Kidney (tissue), 14 donors: ENCODE data around the gene PVALB. TPM values are rescaled to one million over a fixed set of nuclear protein-coding genes. Genes with fewer than 3 reads are reported as not detected.

Experiments used
- DNase-seq, 5 donors: peaks; one replicate each; pipeline ENCODE4 v3.0.0-alpha.2; 2013 to 2020
- FAIRE-seq: peaks from 2 replicates; lab custom pipeline; 2012; peaks lifted over from hg19 to GRCh38; lab: Jason Lieb, UNC
- H3K27ac ChIP-seq, 2 donors: one replicate each; pipeline ENCODE4 v1.7.0; 2013; ENCODE audit warnings: low read depth in 2 of 2, low read length in 2 of 2, inconsistent platforms in 1 of 2
- H3K27me3 ChIP-seq: one replicate; pipeline ENCODE4 v1.7.1; 2013; ENCODE audit warnings: low read length, inconsistent platforms; ENCODE audit not compliant: control insufficient read depth, insufficient read depth
- H3K36me3 ChIP-seq, 3 donors: one replicate each; pipeline versions ENCODE4 v1.7.0 to v1.7.1; 2013; ENCODE audit warnings: low read length in 3 of 3, control low read depth in 1 of 3, inconsistent platforms in 1 of 3; ENCODE audit not compliant: insufficient read depth in 3 of 3, control insufficient read depth in 2 of 3
- H3K4me1 ChIP-seq, 3 donors: one replicate each; pipeline versions ENCODE4 v1.7.0 to v1.7.1; 2013; ENCODE audit warnings: low read length in 3 of 3, inconsistent platforms in 1 of 3, low read depth in 1 of 3; ENCODE audit not compliant: control insufficient read depth in 2 of 3, insufficient read depth in 2 of 3
- H3K4me3 ChIP-seq, 3 donors: one replicate each; pipeline versions ENCODE4 v1.7.0 to v1.8.1; 2013; ENCODE audit warnings: low read length in 3 of 3, control low read depth in 1 of 3, inconsistent platforms in 1 of 3
- H3K9ac ChIP-seq, 3 donors: one replicate each; pipeline versions ENCODE4 v1.7.0 to v1.7.1; 2013; ENCODE audit warnings: low read length in 3 of 3, control low read depth in 1 of 3, inconsistent platforms in 1 of 3
- H3K9me3 ChIP-seq, 3 donors: one replicate each; pipeline versions ENCODE4 v1.7.0 to v1.7.1; 2013; ENCODE audit warnings: low read length in 3 of 3, control low read depth in 1 of 3, inconsistent platforms in 1 of 3; ENCODE audit not compliant: control insufficient read depth in 2 of 3, insufficient read depth in 1 of 3
- intact Hi-C: fragments of 100-400 bp; cut with DNase I; formaldehyde crosslinking; loops from one replicate; pipeline ENCODE4 v1.11.1; 2022
- polyA plus RNA-seq: library from polyadenylated mRNA; stranded (reverse); fragments of 350-450 nt; fragmentation: Illumina TruSeq; extraction: RNeasy Lipid Tissue Mini Kit (QIAGEN cat#74804); gene quantifications from one replicate; pipeline ENCODE4 v1.2.3, GENCODE V29; 2014; ENCODE audit warnings: low read depth, low replicate concordance; ENCODE audit not compliant: insufficient read depth
- total RNA-seq: library from RNA; stranded (reverse); fragmentation: NEBNext Ultra II Directional; extraction: Animal tissue kit (Norgen Biotek cat#: 25700); gene quantifications from one replicate; pipeline ENCODE4 v1.2.1, GENCODE V29; 2021
- TF ChIP-seq, protein P1 (sequence below): IDR thresholded peaks from 3 replicates; pipeline ENCODE4 v1.5.1; 2012; ENCODE audit warnings: mild to moderate bottlenecking, moderate library complexity, borderline replicate concordance; ENCODE audit not compliant: insufficient read depth; ENCODE audit errors: extremely low read depth
- donor health status: control.
- donor health status: control.
- donor health status: control.
- donor health status: control.
- donor health status: control.
- donor health status: DM: yes; HTN: yes; CAD: no.
- donor health status: Normal renal cell carcinoma (clear cell type).

The PVALB gene
- total and polyA plus RNA-seq, 2 donors from 2014 or later, result 2.1 to 400 TPM

DNA sequence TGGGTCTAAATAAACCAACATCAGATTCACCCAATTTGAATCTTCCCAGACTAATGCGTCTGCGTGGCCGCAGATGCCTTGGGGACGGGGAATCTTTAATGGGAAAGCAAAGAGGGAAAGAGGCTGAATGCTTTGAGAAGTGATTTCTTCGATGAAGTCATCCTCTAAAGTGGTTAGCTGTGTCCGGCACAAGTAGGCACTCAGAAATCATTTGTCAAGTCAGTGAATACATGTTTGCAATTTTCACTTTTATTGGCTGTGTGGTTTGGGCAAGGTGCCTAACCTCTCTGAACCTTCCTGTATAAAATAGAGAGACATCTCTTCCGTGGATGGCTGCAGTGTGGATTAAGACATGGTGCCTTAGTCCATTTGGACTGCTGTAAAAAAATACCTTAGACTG, 21.2 kb downstream of the PVALB start:
- H3K27me3 ChIP-seq, result no peaks in the 10 kb centered on the region
- no peak for DNase-seq
- H3K4me3 ChIP-seq, result no peak overlapping the region
- FAIRE-seq, result no peak
- no peaks in the 10 kb centered on the region for H3K4me1 ChIP-seq
- TF ChIP-seq, protein P1, sequence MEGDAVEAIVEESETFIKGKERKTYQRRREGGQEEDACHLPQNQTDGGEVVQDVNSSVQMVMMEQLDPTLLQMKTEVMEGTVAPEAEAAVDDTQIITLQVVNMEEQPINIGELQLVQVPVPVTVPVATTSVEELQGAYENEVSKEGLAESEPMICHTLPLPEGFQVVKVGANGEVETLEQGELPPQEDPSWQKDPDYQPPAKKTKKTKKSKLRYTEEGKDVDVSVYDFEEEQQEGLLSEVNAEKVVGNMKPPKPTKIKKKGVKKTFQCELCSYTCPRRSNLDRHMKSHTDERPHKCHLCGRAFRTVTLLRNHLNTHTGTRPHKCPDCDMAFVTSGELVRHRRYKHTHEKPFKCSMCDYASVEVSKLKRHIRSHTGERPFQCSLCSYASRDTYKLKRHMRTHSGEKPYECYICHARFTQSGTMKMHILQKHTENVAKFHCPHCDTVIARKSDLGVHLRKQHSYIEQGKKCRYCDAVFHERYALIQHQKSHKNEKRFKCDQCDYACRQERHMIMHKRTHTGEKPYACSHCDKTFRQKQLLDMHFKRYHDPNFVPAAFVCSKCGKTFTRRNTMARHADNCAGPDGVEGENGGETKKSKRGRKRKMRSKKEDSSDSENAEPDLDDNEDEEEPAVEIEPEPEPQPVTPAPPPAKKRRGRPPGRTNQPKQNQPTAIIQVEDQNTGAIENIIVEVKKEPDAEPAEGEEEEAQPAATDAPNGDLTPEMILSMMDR, result no peak
- H3K9ac ChIP-seq, result no peak overlapping the region
- no peaks in the 10 kb centered on the region for H3K9me3 ChIP-seq
- intact Hi-C loops, result no loop called here
- no peak overlapping the region for H3K27ac ChIP-seq
- no peaks in the 10 kb centered on the region for H3K36me3 ChIP-seq

DNA sequence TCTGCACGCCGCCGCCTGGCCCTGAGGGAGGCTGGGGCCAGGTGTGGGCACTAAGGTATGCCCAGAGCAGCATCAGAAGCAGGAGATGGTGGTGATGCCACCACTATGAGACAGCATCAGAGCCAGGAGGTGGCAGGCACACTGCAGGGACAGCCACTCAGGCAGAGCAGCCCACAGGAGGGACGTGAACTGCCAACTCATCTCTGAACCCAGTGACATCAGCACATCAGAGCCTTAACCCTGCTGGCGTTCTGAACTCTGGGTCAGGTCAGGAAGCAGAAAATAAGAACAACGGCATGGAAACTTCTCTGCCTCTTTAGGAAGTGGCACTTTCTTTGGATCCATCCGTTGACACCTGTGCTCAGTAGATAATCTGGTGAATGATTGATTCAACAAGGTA, 26.2 kb downstream of the PVALB start:
- Histone ChIP-seq H3K4me1 (no peaks in the 10 kb centered on the region), H3K9me3 (no peaks in the 10 kb centered on the region), H3K9ac (no peak overlapping the region), H3K4me3 (no peak overlapping the region), H3K27me3 (no peaks in the 10 kb centered on the region), H3K27ac (no peak overlapping the region), H3K36me3 (no peaks in the 10 kb centered on the region)
- TF ChIP-seq, protein P1, result no peak
- FAIRE-seq (no peak), DNase-seq (no peak)
- intact Hi-C loops, result no loop called here

GRCh38 chr22:36787204-36787988, 29.4 kb downstream of the PVALB start:
- no peak overlapping the region for H3K4me3 ChIP-seq
- no peak for DNase-seq
- H3K4me1 ChIP-seq, result no peaks in the 10 kb centered on the region
- H3K9ac ChIP-seq, result no peak overlapping the region
- no peak overlapping the region for H3K27ac ChIP-seq
- H3K9me3 ChIP-seq, result no peaks in the 10 kb centered on the region
- H3K36me3 ChIP-seq, result no peaks in the 10 kb centered on the region
- no peak for FAIRE-seq
- TF ChIP-seq, protein P1, result no peak
- no peaks in the 10 kb centered on the region for H3K27me3 ChIP-seq
- intact Hi-C loops, result no loop called here
